Neural progenitor cell (in vitro differentiated cells): ENCODE measurements around the gene CCAR1.

Experiments used
- EZH2 ChIP-seq: fragments of 200-600 bp; sonication (generic); IDR thresholded peaks from 2 replicates; pipeline ENCODE4 v1.6.1; 2017; ENCODE audit warnings: antibody characterized with exemption, mild to moderate bottlenecking, moderate library complexity
- TF ChIP-seq, protein P1 (sequence below): fragments of 200-600 bp; sonication (generic); IDR thresholded peaks from 2 replicates; pipeline ENCODE4 v1.5.1; 2017; ENCODE audit warnings: antibody characterized with exemption, mild to moderate bottlenecking

DNA sequence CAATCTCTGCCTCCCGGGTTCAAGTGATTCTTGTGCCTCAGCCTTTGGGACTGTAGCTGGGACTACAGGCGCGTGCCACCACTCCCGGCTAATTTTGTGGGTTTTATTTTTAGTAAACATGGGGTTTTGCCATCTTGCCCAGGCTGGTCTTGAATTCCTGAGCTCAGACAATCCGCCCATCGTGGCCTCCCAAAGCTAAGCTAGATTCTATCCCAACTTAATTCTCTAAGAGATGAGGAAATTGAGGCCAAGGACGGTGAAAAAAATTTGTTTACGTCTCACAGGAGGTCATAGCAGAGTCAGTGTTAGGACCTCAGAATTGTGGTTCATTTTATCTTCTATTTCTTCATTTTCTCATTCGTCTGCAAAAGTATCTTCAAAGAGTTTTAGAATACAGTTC, 6.1 kb downstream of the CCAR1 start:
- TF ChIP-seq, protein P1, sequence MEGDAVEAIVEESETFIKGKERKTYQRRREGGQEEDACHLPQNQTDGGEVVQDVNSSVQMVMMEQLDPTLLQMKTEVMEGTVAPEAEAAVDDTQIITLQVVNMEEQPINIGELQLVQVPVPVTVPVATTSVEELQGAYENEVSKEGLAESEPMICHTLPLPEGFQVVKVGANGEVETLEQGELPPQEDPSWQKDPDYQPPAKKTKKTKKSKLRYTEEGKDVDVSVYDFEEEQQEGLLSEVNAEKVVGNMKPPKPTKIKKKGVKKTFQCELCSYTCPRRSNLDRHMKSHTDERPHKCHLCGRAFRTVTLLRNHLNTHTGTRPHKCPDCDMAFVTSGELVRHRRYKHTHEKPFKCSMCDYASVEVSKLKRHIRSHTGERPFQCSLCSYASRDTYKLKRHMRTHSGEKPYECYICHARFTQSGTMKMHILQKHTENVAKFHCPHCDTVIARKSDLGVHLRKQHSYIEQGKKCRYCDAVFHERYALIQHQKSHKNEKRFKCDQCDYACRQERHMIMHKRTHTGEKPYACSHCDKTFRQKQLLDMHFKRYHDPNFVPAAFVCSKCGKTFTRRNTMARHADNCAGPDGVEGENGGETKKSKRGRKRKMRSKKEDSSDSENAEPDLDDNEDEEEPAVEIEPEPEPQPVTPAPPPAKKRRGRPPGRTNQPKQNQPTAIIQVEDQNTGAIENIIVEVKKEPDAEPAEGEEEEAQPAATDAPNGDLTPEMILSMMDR = no peak
- no peak for TF ChIP-seq EZH2
